HG03521 (cell line): ENCODE measurements around the gene TENM4.

Experiments used
- ATAC-seq: cut with Tn5 transposase; IDR thresholded peaks from one replicate; pipeline ENCODE4 v1.9.1; 2021; ENCODE audit warnings: mild to moderate bottlenecking, moderate library complexity; ENCODE audit not compliant: unreplicated experiment

Gene TENM4

GRCh38 chr11:79393362-79394043, 47.3 kb downstream of the TENM4 start:
- no peak for ATAC-seq

- no peak for ATAC-seq
Measured at GRCh38 chr11:79392161-79392560, 48.7 kb downstream of the TENM4 start.

GRCh38 chr11:79390923-79391322, 49.9 kb downstream of the TENM4 start:
- ATAC-seq, result no peak

GRCh38 chr11:79390477-79390876, 50.4 kb downstream of the TENM4 start:
- no peak for ATAC-seq

- no peak for ATAC-seq
Measured at GRCh38 chr11:79388201-79388600, 52.6 kb downstream of the TENM4 start.

- ATAC-seq, result no peak
Measured at GRCh38 chr11:79383874-79384273, 57.0 kb downstream of the TENM4 start.

- ATAC-seq, result no peak
Measured at GRCh38 chr11:79382301-79383050, 58.4 kb downstream of the TENM4 start.

- no peak for ATAC-seq
Measured at GRCh38 chr11:79381036-79381435, 59.8 kb downstream of the TENM4 start.

- ATAC-seq, result no peak
Measured at GRCh38 chr11:79377406-79377805, 63.4 kb downstream of the TENM4 start.

GRCh38 chr11:79375818-79376550, 64.8 kb downstream of the TENM4 start:
- ATAC-seq, result no peak

- no peak for ATAC-seq
Measured at GRCh38 chr11:79374727-79375126, 66.1 kb downstream of the TENM4 start.

- no peak for ATAC-seq
Measured at GRCh38 chr11:79371724-79372123, 69.1 kb downstream of the TENM4 start.

- ATAC-seq, result no peak
Measured at GRCh38 chr11:79371152-79371551, 69.7 kb downstream of the TENM4 start.

- ATAC-seq, result no peak
Measured at GRCh38 chr11:79369055-79369454, 71.8 kb downstream of the TENM4 start.

- ATAC-seq, result no peak
Measured at GRCh38 chr11:79367844-79368243, 73.0 kb downstream of the TENM4 start.

GRCh38 chr11:79366218-79366617, 74.6 kb downstream of the TENM4 start:
- no peak for ATAC-seq

GRCh38 chr11:79363861-79364378, 76.9 kb downstream of the TENM4 start:
- ATAC-seq, result no peak

- no peak for ATAC-seq
Measured at GRCh38 chr11:79363256-79363655, 77.6 kb downstream of the TENM4 start.

GRCh38 chr11:79362821-79363220, 78.0 kb downstream of the TENM4 start:
- no peak for ATAC-seq

GRCh38 chr11:79362206-79362757, 78.5 kb downstream of the TENM4 start:
- ATAC-seq, result no peak

GRCh38 chr11:79358258-79358657, 82.6 kb downstream of the TENM4 start:
- no peak for ATAC-seq
